SK-N-SH (cell line): ENCODE data around the gene HNRNPUL1. TPM values are rescaled to one million over a fixed set of nuclear protein-coding genes. Genes with fewer than 3 reads are reported as not detected.

Experiments used
- CTCF ChIA-PET: fragments of 300-600, 350-600 bp; formaldehyde crosslinking; extraction: SDS; loops from one replicate; lab custom pipeline; 2021; lab: Yijun Ruan, JAX
- POLR2A ChIA-PET: fragments of 350-600 bp; sonication (Branson Sonifier 250); formaldehyde crosslinking; extraction: SDS; loops from one replicate; lab custom pipeline; 2020; ENCODE audit warnings: antibody characterized with exemption, inconsistent platforms; lab: Yijun Ruan, JAX
- DNase-seq: peaks from one replicate; pipeline ENCODE4 v3.0.0; 2012
- H2AFZ ChIP-seq: fragments of 200-600 bp; sonication (generic); 2 replicates; pipeline ENCODE4 v1.8.1; 2016; ENCODE audit warnings: antibody characterized with exemption, mild to moderate bottlenecking, low read depth
- H3F3A ChIP-seq: fragments of 200-600 bp; sonication (generic); replicated peaks from 2 replicates; pipeline ENCODE3; 2016; ENCODE audit warnings: antibody characterized with exemption, mild to moderate bottlenecking; ENCODE audit not compliant: insufficient read depth
- H3K27ac ChIP-seq, 2 experiments: fragments of 200-500 bp in 1 of 2; fragments of 200-600 bp in 1 of 2; sonication (Bioruptor generic) in 1 of 2; sonication (generic), shearing (Covaris generic) in 1 of 2; 2 replicates each; pipeline versions ENCODE4 v1.5.1 to v1.6.1; 2014 to 2016; ENCODE audit warnings: low read depth in 2 of 2, inconsistent platforms in 1 of 2, low read length in 1 of 2, mild to moderate bottlenecking in 1 of 2, mixed read lengths in 1 of 2
- H3K27me3 ChIP-seq: fragments of 200-600 bp; sonication (generic), shearing (Covaris generic); 2 replicates; pipeline ENCODE4 v1.6.1; 2016; ENCODE audit warnings: mixed run types; ENCODE audit not compliant: insufficient read depth
- H3K36me3 ChIP-seq, 2 experiments: fragments of 200-500 bp in 1 of 2; fragments of 200-600 bp in 1 of 2; sonication (Bioruptor generic) in 1 of 2; sonication (generic) in 1 of 2; replicated peaks in 1 of 2; 2 replicates each; pipeline versions ENCODE3 to v1.5.1; 2014 to 2016; ENCODE audit warnings: low read length in 1 of 2, mild to moderate bottlenecking in 1 of 2; ENCODE audit not compliant: insufficient read depth in 2 of 2, control insufficient read depth in 1 of 2
- H3K4me1 ChIP-seq, 2 experiments: fragments of 200-500 bp in 1 of 2; fragments of 200-600 bp in 1 of 2; sonication (Bioruptor generic) in 1 of 2; sonication (generic), shearing (Covaris generic) in 1 of 2; 2 replicates each; pipeline versions ENCODE4 v1.5.1 to v1.6.1; 2014 to 2016; ENCODE audit warnings: low read depth in 1 of 2, low read length in 1 of 2, mixed run types in 1 of 2; ENCODE audit not compliant: insufficient read depth in 2 of 2, control insufficient read depth in 1 of 2
- H3K4me2 ChIP-seq: fragments of 200-600 bp; sonication (generic), shearing (Covaris generic); 2 replicates; pipeline ENCODE4 v1.6.1; 2017; ENCODE audit warnings: mixed run types
- H3K4me3 ChIP-seq, 2 experiments: fragments of 200-500 bp in 1 of 2; fragments of 200-600 bp in 1 of 2; sonication (Bioruptor generic) in 1 of 2; sonication (generic), shearing (Covaris generic) in 1 of 2; 2 replicates each; pipeline versions ENCODE4 v1.5.1 to v1.8.1; 2014 to 2016; ENCODE audit warnings: low read depth in 2 of 2, inconsistent platforms in 1 of 2, low read length in 1 of 2, mild to moderate bottlenecking in 1 of 2, mixed read lengths in 1 of 2, moderate library complexity in 1 of 2
- H3K79me2 ChIP-seq: fragments of 200-600 bp; sonication (generic); 2 replicates; pipeline ENCODE4 v1.8.1; 2017; ENCODE audit warnings: mild to moderate bottlenecking; ENCODE audit not compliant: insufficient read depth
- H3K9ac ChIP-seq: fragments of 200-600 bp; sonication (generic); 2 replicates; pipeline ENCODE4 v1.6.1; 2017; ENCODE audit warnings: mixed run types
- H3K9me2 ChIP-seq: fragments of 200-600 bp; sonication (generic); 2 replicates; pipeline ENCODE4 v1.6.1; 2017; ENCODE audit warnings: mixed run types
- H3K9me3 ChIP-seq: fragments of 200-600 bp; sonication (generic); 2 replicates; pipeline ENCODE4 v1.6.1; 2017; ENCODE audit warnings: mixed run types, mild to moderate bottlenecking, moderate library complexity
- H4K20me1 ChIP-seq: fragments of 200-600 bp; sonication (generic); 2 replicates; pipeline ENCODE4 v1.6.1; 2017; ENCODE audit warnings: mild to moderate bottlenecking, mixed run types; ENCODE audit not compliant: insufficient read depth
- CHD2 ChIP-seq: fragments of 150-350 bp; IDR thresholded peaks from 2 replicates; pipeline ENCODE4 v1.6.1; 2018; ENCODE audit warnings: low read length; ENCODE audit not compliant: partially characterized antibody
- EP300 ChIP-seq, 2 experiments: IDR thresholded peaks; 2 replicates each; pipeline versions ENCODE4 v1.4.0 to v1.6.1; 2012; ENCODE audit warnings: borderline replicate concordance in 1 of 2, low read depth in 1 of 2, low read length in 1 of 2
- EZH2phosphoT487 ChIP-seq: fragments of 200-600 bp; sonication (generic); IDR thresholded peaks from 2 replicates; pipeline ENCODE4 v1.6.1; 2017; ENCODE audit warnings: low read depth, mixed run types, mild to moderate bottlenecking, antibody characterized with exemption, moderate library complexity, borderline replicate concordance
- FOXJ3 ChIP-seq: sonication (generic); formaldehyde crosslinking; IDR thresholded peaks from 2 replicates; pipeline ENCODE4 v1.5.1; 2020; ENCODE audit warnings: mild to moderate bottlenecking, missing genetic modification reagents
- MAX ChIP-seq: IDR thresholded peaks from 2 replicates; pipeline ENCODE4 v1.4.0; 2012; ENCODE audit warnings: low read depth
- MXI1 ChIP-seq: IDR thresholded peaks from 2 replicates; pipeline ENCODE4 v1.6.1; 2012; ENCODE audit warnings: mild to moderate bottlenecking, low read depth, low read length, improper control_type of control experiment
- NRF1 ChIP-seq: IDR thresholded peaks from 2 replicates; pipeline ENCODE4 v1.6.1; 2012; ENCODE audit warnings: low read depth, mild to moderate bottlenecking, low read length
- POLR2AphosphoS5 ChIP-seq: IDR thresholded peaks from 2 replicates; pipeline ENCODE4 v1.6.1; 2012; ENCODE audit warnings: low read depth, low read length
- WGBS: methylation state at CpG from one replicate; pipeline ENCODE4 v1.1.6; 2017; ENCODE audit warnings: low lambda C conversion rate; 5-methylcytosine and 5-hydroxymethylcytosine counted together
- polyA plus RNA-seq, 3 experiments: library from polyadenylated mRNA; depleted of rRNA; stranded (reverse); fragments of >200 nt; gene quantifications; 2 replicates each; pipeline ENCODE4 v1.2.3, GENCODE V29; 2012
- TF ChIP-seq, protein P1 (sequence below): fragments of 150-350 bp; IDR thresholded peaks from 2 replicates; pipeline ENCODE4 v1.6.1; 2017; ENCODE audit warnings: antibody characterized with exemption, low read length, low read depth, borderline replicate concordance
- TF ChIP-seq, protein P2 (sequence below): IDR thresholded peaks from 2 replicates; pipeline ENCODE4 v1.4.0; 2012; ENCODE audit warnings: low read depth, borderline replicate concordance

Gene HNRNPUL1
- polyA plus RNA-seq, 1 of the 3 experiments (the other 2 are of a cell fraction): 41.5 TPM

GRCh38 chr19:41325947-41326706, 62.0 kb downstream of the HNRNPUL1 start:
- DNase-seq: peak; percentile 81

GRCh38 chr19:41327076-41327575, 63.0 kb downstream of the HNRNPUL1 start:
- Histone ChIP-seq H3K9me3 (no peaks in the 10 kb centered on the region), H3K4me1 (peaks cover 44 to 51% of the 10 kb centered on the region in 2 experiments), H3K4me3 (no peak overlapping the region), H4K20me1 (0 out of 2 replicates have a peak, but pooled peaks cover under 1% of the 10 kb centered on the region), H3K9me2 (no peaks in the 10 kb centered on the region), H3K9ac (peak overlapping the region; percentile 78; the same call in 1 of the 2 replicates), H3K4me2 (peak overlapping the region; percentile 82), H2AFZ (no peak overlapping the region), H3F3A (peaks cover 78% of the 10 kb centered on the region), H3K27ac (peak overlapping the region in 1 of 2 experiments; percentile 100; a peak in 2 of 4 replicates), H3K36me3 (peaks cover 3 to 26% of the 10 kb centered on the region in 2 experiments), H3K79me2 (peaks cover 50% of the 10 kb centered on the region), H3K27me3 (no peaks in the 10 kb centered on the region)
- ChIA-PET CTCF (interaction anchor here (0.8 kb wide), 1 partner anchor 19 kb away, joined by 3 read pairs; no protein-coding TSS in a partner anchor), POLR2A (no interaction called here)
- 88% methylated on average over 10 of the region's 13 CpGs for WGBS
- TF ChIP-seq POLR2AphosphoS5 (0 out of 2 replicates have a peak, but pooled peaks have one; percentile 22), CHD2 (no peak)
- TF ChIP-seq, protein P1, sequence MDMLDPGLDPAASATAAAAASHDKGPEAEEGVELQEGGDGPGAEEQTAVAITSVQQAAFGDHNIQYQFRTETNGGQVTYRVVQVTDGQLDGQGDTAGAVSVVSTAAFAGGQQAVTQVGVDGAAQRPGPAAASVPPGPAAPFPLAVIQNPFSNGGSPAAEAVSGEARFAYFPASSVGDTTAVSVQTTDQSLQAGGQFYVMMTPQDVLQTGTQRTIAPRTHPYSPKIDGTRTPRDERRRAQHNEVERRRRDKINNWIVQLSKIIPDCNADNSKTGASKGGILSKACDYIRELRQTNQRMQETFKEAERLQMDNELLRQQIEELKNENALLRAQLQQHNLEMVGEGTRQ: no peak
- TF ChIP-seq, protein P2, sequence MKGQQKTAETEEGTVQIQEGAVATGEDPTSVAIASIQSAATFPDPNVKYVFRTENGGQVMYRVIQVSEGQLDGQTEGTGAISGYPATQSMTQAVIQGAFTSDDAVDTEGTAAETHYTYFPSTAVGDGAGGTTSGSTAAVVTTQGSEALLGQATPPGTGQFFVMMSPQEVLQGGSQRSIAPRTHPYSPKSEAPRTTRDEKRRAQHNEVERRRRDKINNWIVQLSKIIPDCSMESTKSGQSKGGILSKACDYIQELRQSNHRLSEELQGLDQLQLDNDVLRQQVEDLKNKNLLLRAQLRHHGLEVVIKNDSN: no peak
- DNase-seq: no peak

More at GRCh38 chr19:41325947-41326706, 62.0 kb downstream of the HNRNPUL1 start:
- H3K4me2 ChIP-seq: peak overlapping the region; percentile 82
- H3K27me3 ChIP-seq: no peaks in the 10 kb centered on the region
- no peak overlapping the region for H2AFZ ChIP-seq
- peak overlapping the region; percentile 75 to 100 for H3K27ac ChIP-seq
- H3K9me2 ChIP-seq: no peaks in the 10 kb centered on the region
- ChIA-PET CTCF (interaction anchor here (2.7 to 6.9 kb wide), 2 partner anchors 19 to 27 kb away, joined by 15 to 54 read pairs; partner anchors contain the start of gene TGFB1), POLR2A (interaction anchor here (1.3 kb wide), 1 partner anchor 25 kb away, joined by 3 read pairs; no protein-coding TSS in a partner anchor)
- peaks cover 51% of the 10 kb centered on the region for H3K79me2 ChIP-seq
- TF ChIP-seq MAX (peak; percentile 15; the same call in 1 of the 2 replicates), EZH2phosphoT487 (no peak), MXI1 (peak; percentile 8; the same call in 1 of the 2 replicates), NRF1 (no peak), FOXJ3 (CRISPR knock-in tag) (peak; percentile 53; the same call in 1 of the 2 replicates), EP300 (IDR thresholded peaks at IDR 0.05; ENCODE audit: borderline replicate concordance in 1 of 2, low read depth in 1 of 2, low read length in 1 of 2) (0 out of 4 replicates have a peak, but pooled peaks of 1 of the 2 experiments have one; percentile 5)
- peak overlapping the region; percentile 12 to 21; a peak in 3 of 4 replicates for H3K4me3 ChIP-seq
- no peaks in the 10 kb centered on the region for H3K9me3 ChIP-seq
- peaks cover 52 to 59% of the 10 kb centered on the region in 2 experiments for H3K4me1 ChIP-seq
- peaks cover 75% of the 10 kb centered on the region for H3F3A ChIP-seq
- peaks cover 1 to 28% of the 10 kb centered on the region in 2 experiments for H3K36me3 ChIP-seq
- H4K20me1 ChIP-seq: no peaks in the 10 kb centered on the region
- 32% methylated on average over 20 of the region's 30 CpGs for WGBS
- H3K9ac ChIP-seq: peak overlapping the region; percentile 78; the same call in 1 of the 2 replicates
